Testis (tissue), 3 donors: Measurements from ENCODE around the gene PLA2G4F. TPM values are rescaled to one million over a fixed set of nuclear protein-coding genes. Genes with fewer than 3 reads are reported as not detected.

ENCODE experiments used
- DNase-seq: peaks from one replicate; pipeline ENCODE4 v3.0.0-alpha.2; 2019
- H3K27ac ChIP-seq, 2 donors: fragments of 200-600 bp; sonication (generic); one replicate each; pipeline ENCODE4 v1.5.1; 2019
- H3K27me3 ChIP-seq: fragments of 200-600 bp; sonication (generic); one replicate; pipeline ENCODE4 v1.5.1; 2019
- H3K36me3 ChIP-seq: fragments of 200-600 bp; sonication (generic); one replicate; pipeline ENCODE4 v1.5.1; 2017; ENCODE audit warnings: low read depth; ENCODE audit errors: missing control alignments
- H3K4me1 ChIP-seq: fragments of 200-600 bp; sonication (generic); one replicate; pipeline ENCODE4 v1.5.1; 2019
- H3K4me3 ChIP-seq, 2 donors: fragments of 200-600 bp; sonication (generic); one replicate each; pipeline ENCODE4 v1.5.1; 2017 to 2019
- H3K9me3 ChIP-seq: fragments of 200-600 bp; sonication (generic); one replicate; pipeline ENCODE4 v1.5.1; 2017
- CTCF ChIP-seq, 3 experiments: fragments of 450-650 bp in 2 of 3; fragments of 200-600 bp in 1 of 3; sonication (generic) in 1 of 3; IDR thresholded peaks; one replicate each; pipeline ENCODE4 v1.5.1; 2016 to 2019; ENCODE audit warnings: antibody characterized with exemption in 3 of 3, mild to moderate bottlenecking in 2 of 3, moderate library complexity in 1 of 3
- POLR2A ChIP-seq: fragments of 450-650 bp; IDR thresholded peaks from one replicate; pipeline ENCODE4 v1.6.1; 2017; ENCODE audit warnings: antibody characterized with exemption, mild to moderate bottlenecking, moderate library complexity
- WGBS, 2 donors: methylation state at CpG; one replicate each; pipeline ENCODE4 v1.1.5; 2018; 5-methylcytosine and 5-hydroxymethylcytosine counted together
- intact Hi-C: fragments of 100-400 bp; cut with DNase I; formaldehyde crosslinking; loops from one replicate; pipeline ENCODE4 v1.15.1; 2023; ENCODE audit warnings: low total_unique reads
- polyA plus RNA-seq: library from polyadenylated mRNA; stranded (reverse); fragments of 350-450 nt; fragmentation: Illumina TruSeq; extraction: RNeasy Lipid Tissue Mini Kit (QIAGEN cat#74804); gene quantifications from one replicate; pipeline ENCODE4 v1.2.3, GENCODE V29; 2014; ENCODE audit warnings: low read depth, low replicate concordance; ENCODE audit not compliant: insufficient read depth
- total RNA-seq, 2 donors: library from RNA; depleted of rRNA; stranded (reverse); fragments of >200 nt; gene quantifications; one replicate each; pipeline ENCODE4 v1.2.3, GENCODE V29; 2016

Gene PLA2G4F
- total and polyA plus RNA-seq, 3 donors from 2014 or later: 0.12 to 0.31 (median 0.15) TPM

- TF ChIP-seq POLR2A: no peak
- TF ChIP-seq CTCF (IDR thresholded peaks at IDR 0.05): no peak
- Histone ChIP-seq H3K36me3 (no peaks in the 10 kb centered on the region), H3K4me1 (no peaks in the 10 kb centered on the region), H3K27ac (no peak overlapping the region), H3K9me3 (no peaks in the 10 kb centered on the region), H3K4me3 (no peak overlapping the region), H3K27me3 (no peaks in the 10 kb centered on the region)
- DNase-seq: no peak
- 96% methylated on average over 8 of the region's 8 CpGs for WGBS, 2 donors
- intact Hi-C loops: no loop called here
Observed at GRCh38 chr15:42157381-42157780, 945 bp upstream of the PLA2G4F start.

GRCh38 chr15:42155546-42156242 lies 742 bp downstream of the PLA2G4F start:
- 73 to 85% methylated on average over 24 to 27 of the region's 27 CpGs for WGBS, 2 donors
- H3K4me1 ChIP-seq: no peaks in the 10 kb centered on the region

GRCh38 chr15:42154956-42155355 lies 1.5 kb downstream of the PLA2G4F start:
- DNase-seq: no peak
- TF ChIP-seq POLR2A (no peak), CTCF (IDR thresholded peaks at IDR 0.05) (no peak)
- intact Hi-C loops: no loop called here
- Histone ChIP-seq H3K4me3 (no peak overlapping the region), H3K4me1 (no peaks in the 10 kb centered on the region), H3K27ac (no peak overlapping the region), H3K9me3 (no peaks in the 10 kb centered on the region), H3K27me3 (no peaks in the 10 kb centered on the region), H3K36me3 (no peaks in the 10 kb centered on the region)
- WGBS, 2 donors: 78 to 88% methylated on average over 14 of the region's 14 CpGs

More at GRCh38 chr15:42155546-42156242, 742 bp downstream of the PLA2G4F start:
- H3K27ac ChIP-seq: no peak overlapping the region
- DNase-seq: no peak
- no peak overlapping the region for H3K4me3 ChIP-seq
- H3K9me3 ChIP-seq: no peaks in the 10 kb centered on the region
- TF ChIP-seq CTCF (IDR thresholded peaks at IDR 0.05) (no peak), POLR2A (no peak)
- H3K27me3 ChIP-seq: no peaks in the 10 kb centered on the region
- no peaks in the 10 kb centered on the region for H3K36me3 ChIP-seq
- intact Hi-C loops: no loop called here

GRCh38 chr15:42154212-42154941 lies 2.1 kb downstream of the PLA2G4F start:
- Histone ChIP-seq H3K27me3 (no peaks in the 10 kb centered on the region), H3K4me3 (no peak overlapping the region), H3K9me3 (no peaks in the 10 kb centered on the region), H3K36me3 (no peaks in the 10 kb centered on the region), H3K27ac (no peak overlapping the region), H3K4me1 (no peaks in the 10 kb centered on the region)
- 80 to 86% methylated on average over 13 to 16 of the region's 16 CpGs for WGBS, 2 donors
- DNase-seq: no peak
- no peak for TF ChIP-seq POLR2A
- no peak for TF ChIP-seq CTCF (IDR thresholded peaks at IDR 0.05)
- intact Hi-C loops: no loop called here
